SK-N-SH (cell line): ENCODE results near the gene BTBD9.

Source experiments
- EP300 ChIP-seq, 2 experiments: IDR thresholded peaks; 2 replicates each; pipeline versions ENCODE4 v1.4.0 to v1.6.1; 2012; ENCODE audit warnings: borderline replicate concordance in 1 of 2, low read depth in 1 of 2, low read length in 1 of 2
- SMC3 ChIP-seq: IDR thresholded peaks from 2 replicates; pipeline ENCODE4 v1.6.1; 2012; ENCODE audit warnings: low read depth, low read length, improper control_type of control experiment
- TF ChIP-seq, protein P1 (sequence below): fragments of 200-600 bp; sonication (generic); IDR thresholded peaks from 2 replicates; pipeline ENCODE4 v1.6.1; 2017; ENCODE audit warnings: antibody characterized with exemption, mild to moderate bottlenecking, moderate library complexity

DNA sequence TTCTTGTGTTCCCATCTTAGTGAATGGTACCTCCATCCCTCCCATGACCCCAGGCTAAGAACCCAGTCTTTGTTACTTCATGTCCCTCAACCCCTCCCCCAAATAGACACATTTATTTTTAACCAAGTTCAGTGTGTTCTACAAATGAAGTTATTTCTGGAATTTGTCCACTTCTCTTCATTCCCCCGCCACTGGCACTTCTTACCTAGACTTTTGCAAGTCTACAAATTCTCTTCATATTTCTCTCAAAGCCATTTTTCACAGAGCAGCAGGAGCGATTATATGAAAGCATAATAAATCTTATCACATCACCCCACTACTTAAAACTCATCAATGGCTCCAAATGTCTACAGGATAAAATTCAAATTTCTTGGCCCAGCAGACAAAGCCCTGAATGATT lies 131.4 kb downstream of the BTBD9 start:
- TF ChIP-seq, protein P1, sequence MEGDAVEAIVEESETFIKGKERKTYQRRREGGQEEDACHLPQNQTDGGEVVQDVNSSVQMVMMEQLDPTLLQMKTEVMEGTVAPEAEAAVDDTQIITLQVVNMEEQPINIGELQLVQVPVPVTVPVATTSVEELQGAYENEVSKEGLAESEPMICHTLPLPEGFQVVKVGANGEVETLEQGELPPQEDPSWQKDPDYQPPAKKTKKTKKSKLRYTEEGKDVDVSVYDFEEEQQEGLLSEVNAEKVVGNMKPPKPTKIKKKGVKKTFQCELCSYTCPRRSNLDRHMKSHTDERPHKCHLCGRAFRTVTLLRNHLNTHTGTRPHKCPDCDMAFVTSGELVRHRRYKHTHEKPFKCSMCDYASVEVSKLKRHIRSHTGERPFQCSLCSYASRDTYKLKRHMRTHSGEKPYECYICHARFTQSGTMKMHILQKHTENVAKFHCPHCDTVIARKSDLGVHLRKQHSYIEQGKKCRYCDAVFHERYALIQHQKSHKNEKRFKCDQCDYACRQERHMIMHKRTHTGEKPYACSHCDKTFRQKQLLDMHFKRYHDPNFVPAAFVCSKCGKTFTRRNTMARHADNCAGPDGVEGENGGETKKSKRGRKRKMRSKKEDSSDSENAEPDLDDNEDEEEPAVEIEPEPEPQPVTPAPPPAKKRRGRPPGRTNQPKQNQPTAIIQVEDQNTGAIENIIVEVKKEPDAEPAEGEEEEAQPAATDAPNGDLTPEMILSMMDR = no peak
- TF ChIP-seq SMC3 = no peak
- no peak for TF ChIP-seq EP300 (IDR thresholded peaks at IDR 0.05; ENCODE audit: borderline replicate concordance in 1 of 2, low read depth in 1 of 2, low read length in 1 of 2)
